GM18868 (cell line): Measurements from ENCODE around the gene CBX2.

Experiments
- ATAC-seq: cut with Tn5 transposase; IDR thresholded peaks from one replicate; pipeline ENCODE4 v1.9.1; 2021; ENCODE audit warnings: mild to moderate bottlenecking, moderate library complexity; ENCODE audit not compliant: unreplicated experiment

Gene CBX2

GRCh38 chr17:79799174-79799537, 21.2 kb downstream of the CBX2 start:
- no peak for ATAC-seq

GRCh38 chr17:79799538-79800324, 21.8 kb downstream of the CBX2 start:
- ATAC-seq, result no peak

GRCh38 chr17:79800325-79801155, 22.6 kb downstream of the CBX2 start:
- no peak for ATAC-seq

GRCh38 chr17:79801156-79802038, 23.4 kb downstream of the CBX2 start:
- no peak for ATAC-seq

GRCh38 chr17:79802039-79802735, 24.2 kb downstream of the CBX2 start:
- no peak for ATAC-seq

GRCh38 chr17:79802736-79803420, 24.9 kb downstream of the CBX2 start:
- ATAC-seq, result no peak

- no peak for ATAC-seq
Observed at GRCh38 chr17:79803421-79803996, 25.6 kb downstream of the CBX2 start.

GRCh38 chr17:79803997-79804855, 26.3 kb downstream of the CBX2 start:
- peak; percentile 61 for ATAC-seq

GRCh38 chr17:79804856-79805696, 27.1 kb downstream of the CBX2 start:
- ATAC-seq, result no peak

- no peak for ATAC-seq
Observed at GRCh38 chr17:79806446-79806760, 28.5 kb downstream of the CBX2 start.

GRCh38 chr17:79806863-79807720, 29.1 kb downstream of the CBX2 start:
- ATAC-seq, result no peak

- ATAC-seq, result no peak
Observed at GRCh38 chr17:79808763-79809529, 31.0 kb downstream of the CBX2 start.

GRCh38 chr17:79809530-79810129, 31.7 kb downstream of the CBX2 start:
- no peak for ATAC-seq

GRCh38 chr17:79810130-79811010, 32.4 kb downstream of the CBX2 start:
- peak; percentile 81 for ATAC-seq
